IPS DF 19.7 (cell line): ENCODE data around the gene LRMDA.

Experiments used
- DNase-seq: peaks from one replicate; pipeline ENCODE4 v3.0.0-alpha.2; 2013; ENCODE audit warnings: low read depth, low spot score

The LRMDA gene

DNA sequence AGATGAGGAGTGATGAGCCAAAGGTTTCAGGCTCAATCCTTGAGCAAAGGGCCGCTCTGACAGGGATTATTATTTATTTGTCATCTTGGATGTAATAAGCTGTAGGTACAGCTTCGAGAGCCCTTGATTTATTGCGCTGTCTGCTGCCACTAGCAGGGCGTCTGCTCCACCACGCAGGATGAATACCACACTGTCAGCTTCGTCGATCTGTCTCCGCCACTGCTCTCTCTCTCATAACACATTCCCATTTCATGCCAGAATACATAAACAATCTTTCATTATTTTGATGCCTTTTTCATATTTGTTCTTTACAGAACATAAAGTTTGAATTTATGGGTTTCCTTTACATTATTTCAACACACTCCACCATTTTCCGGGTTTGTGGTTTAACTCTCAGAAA lies 276.6 kb downstream of the LRMDA start:
- DNase-seq = no peak

- no peak for DNase-seq
Measured at GRCh38 chr10:75709245-75709644, 277.8 kb downstream of the LRMDA start.

- DNase-seq = no peak
Measured at GRCh38 chr10:75709811-75710210, 278.4 kb downstream of the LRMDA start.

DNA sequence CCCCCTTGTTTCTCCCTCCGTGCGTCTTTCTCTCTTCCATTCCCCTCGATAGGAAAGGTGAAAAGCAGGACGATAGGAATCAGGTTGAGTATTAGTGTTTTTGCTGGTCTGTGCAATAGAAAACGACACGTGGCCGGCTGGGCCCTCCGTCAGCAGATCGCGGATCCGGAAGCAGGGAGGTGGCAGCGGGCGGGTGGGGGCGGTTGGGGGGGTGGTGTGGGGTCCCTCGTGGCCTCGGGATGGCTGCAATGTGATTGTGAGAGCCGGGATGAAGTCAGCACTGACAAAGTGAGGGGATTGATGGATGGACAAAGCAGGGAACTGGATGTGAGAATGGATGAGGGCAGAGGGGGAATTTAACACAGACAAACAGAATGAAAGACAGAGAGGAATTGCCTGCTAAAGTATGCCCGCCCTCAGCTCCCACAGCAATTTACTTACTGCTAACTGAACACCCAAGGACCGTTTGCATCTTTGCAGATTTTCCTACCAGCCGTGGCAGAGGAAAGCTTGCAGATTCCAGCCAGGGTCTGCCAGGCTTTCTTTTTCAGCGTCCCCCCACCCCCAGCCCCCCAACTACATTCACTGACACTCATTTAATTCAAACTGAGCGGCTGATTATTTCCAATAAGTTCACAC lies 280.9 kb downstream of the LRMDA start:
- DNase-seq = no peak

DNA sequence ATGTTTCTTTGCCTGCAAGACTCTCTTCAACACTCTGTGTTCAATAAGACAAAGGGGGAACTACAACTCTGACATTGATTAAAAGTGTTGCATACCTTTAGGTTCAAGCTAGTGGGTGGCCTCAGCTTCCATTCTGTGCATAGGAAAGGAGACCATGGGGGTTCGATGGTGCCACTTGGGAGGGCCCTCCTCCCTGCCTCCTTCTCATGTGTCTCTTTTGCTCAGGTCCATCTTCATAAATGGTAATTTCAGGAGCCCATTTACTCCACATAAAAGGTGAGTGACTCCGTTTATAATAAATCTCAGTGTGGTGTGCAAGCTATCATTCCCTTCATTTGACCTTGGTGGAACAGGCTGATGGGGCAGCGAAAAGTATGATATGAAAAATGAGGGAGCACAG lies 285.1 kb downstream of the LRMDA start:
- DNase-seq = no peak

DNA sequence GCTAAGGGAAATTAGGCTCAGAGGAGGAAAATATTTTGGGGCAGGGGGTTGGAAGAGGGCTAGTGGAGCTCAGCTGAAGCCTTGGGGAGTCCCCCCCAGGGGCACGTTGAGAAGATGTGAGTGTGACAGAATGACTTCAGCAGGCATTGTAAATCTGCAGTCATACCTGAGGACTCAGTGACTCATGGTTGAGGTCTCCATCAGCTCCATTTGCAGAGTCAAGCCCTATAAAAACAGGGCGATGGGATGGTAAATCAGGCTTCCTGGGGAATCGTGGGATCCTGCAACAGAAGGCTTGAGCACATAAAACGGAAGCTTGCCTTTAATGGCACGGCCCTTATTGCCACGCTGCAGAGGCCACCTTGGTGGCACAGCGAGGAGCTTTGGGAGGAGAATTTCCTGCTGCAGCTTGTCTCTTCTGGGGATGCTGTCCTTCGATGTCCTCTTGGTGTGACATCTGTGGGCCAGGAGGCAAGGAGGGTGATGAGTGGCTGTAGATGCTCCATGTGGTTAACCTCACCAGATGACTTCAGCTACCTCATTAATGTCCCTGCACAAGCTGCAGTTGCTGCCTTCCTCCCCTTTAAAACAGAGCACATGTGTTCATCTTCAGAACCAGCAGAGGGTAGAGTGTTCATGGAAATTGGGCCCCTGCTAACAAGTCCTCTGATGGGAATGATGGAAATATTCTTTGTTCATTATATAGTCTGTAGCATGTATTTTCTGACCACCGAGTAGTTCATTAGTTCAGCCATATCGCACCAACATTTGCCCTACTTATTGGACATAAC lies 285.9 kb downstream of the LRMDA start:
- no peak for DNase-seq

GRCh38 chr10:75718991-75719390 lies 287.6 kb downstream of the LRMDA start:
- DNase-seq = no peak

- DNase-seq = no peak
Measured at GRCh38 chr10:75720157-75720556, 288.7 kb downstream of the LRMDA start.

GRCh38 chr10:75722020-75722419 lies 290.6 kb downstream of the LRMDA start:
- DNase-seq = no peak

DNA sequence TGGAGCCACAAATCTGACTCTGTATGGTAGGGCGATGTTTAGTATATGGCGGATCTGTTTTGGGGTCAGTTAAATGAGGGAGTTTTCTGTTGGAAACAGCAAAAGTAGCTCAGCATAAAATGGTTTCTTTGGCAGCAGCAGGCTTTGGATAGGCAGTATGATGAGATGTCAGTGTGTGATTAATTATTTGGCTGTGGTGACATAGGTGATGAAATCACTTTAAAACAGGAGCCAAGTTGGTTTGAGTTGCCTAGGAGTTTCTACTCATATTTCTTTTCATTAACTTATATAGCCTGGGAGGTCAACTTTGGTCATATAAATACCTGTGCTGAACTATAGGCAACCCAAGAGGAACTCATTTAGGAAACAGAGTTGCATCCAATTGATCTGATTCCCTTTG lies 291.2 kb downstream of the LRMDA start:
- no peak for DNase-seq

DNA sequence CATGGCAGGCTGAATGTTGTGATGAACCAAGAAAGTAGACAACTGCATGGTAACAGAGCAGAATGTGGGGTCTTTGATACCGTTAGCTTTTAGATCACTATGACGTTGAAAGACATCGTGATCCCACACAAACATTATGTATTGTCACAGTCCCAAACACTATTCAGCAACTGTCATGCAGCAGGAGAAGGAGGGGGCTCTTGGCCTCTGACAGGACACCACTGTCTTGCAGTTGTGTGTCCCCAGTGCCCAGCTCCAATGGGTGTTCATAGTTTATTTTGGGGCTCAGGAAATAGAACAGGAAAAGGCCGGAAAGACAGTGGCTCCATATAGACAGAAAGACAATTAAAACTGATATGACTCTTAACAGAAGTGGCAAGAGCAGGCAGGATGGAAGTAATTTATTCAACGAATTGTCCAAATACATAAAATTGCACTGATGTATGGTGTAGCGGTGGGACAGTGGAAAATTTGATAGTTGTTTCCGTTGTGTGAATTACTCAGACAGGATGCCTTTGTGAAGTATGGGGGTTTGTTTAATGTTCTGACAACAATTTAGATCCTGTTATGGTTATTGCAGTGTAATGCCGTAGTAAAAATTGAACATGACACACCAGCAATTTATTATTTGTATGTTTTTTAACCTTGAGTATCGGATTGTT lies 292.0 kb downstream of the LRMDA start:
- no peak for DNase-seq

- no peak for DNase-seq
Measured at GRCh38 chr10:75724047-75724446, 292.6 kb downstream of the LRMDA start.

DNA sequence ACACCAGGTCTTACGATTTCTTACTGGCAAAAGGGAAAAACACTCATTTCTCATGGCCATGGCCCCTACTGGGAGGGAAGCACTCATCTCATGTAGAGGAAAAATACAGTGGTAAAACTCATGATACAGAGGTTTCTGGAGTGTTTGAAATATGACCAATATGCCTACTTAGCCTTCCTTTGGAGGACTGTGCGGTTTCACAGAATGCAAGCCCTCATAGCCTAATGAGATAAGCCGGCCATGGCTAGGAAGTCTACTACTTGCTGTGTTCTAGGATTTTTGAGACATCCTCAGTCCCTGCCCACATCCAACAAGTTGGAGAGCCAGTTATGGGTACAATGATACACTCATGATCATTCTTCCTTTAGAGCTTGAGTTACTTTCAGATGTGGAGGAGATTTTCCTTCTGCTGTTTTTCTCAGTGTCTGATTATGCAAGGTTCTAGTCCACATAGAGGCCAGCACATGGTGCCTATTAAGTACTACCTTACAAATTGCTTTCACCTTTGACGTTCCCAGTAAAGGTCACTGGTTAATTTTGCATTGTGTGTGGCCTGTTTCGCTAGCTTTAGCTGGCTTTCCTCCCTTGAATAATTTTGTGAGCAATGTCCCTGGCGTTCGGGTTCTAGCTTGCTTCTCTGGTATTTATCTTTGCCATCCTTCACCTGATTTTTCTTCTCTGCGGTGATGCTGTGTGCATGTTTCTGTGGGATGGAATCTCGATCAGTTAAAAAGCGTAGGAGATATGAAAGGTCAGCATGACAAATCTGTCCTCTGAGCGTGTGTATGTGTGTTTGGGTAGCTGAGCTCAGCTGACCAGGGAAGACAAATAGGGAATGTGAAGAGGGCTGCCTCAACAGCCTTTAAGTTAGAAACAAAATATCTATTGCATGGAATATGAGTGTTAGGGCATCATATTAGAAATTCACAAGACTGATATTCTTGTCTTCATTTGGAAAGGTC lies 295.4 kb downstream of the LRMDA start:
- no peak for DNase-seq

GRCh38 chr10:75730847-75731246 lies 299.4 kb downstream of the LRMDA start:
- DNase-seq = no peak

- no peak for DNase-seq
Measured at GRCh38 chr10:75733135-75733890, 301.9 kb downstream of the LRMDA start.

- no peak for DNase-seq
Measured at GRCh38 chr10:75736151-75736640, 304.8 kb downstream of the LRMDA start.

GRCh38 chr10:75736889-75737579 lies 305.6 kb downstream of the LRMDA start:
- no peak for DNase-seq

GRCh38 chr10:75737580-75737949 lies 306.1 kb downstream of the LRMDA start:
- DNase-seq = no peak

DNA sequence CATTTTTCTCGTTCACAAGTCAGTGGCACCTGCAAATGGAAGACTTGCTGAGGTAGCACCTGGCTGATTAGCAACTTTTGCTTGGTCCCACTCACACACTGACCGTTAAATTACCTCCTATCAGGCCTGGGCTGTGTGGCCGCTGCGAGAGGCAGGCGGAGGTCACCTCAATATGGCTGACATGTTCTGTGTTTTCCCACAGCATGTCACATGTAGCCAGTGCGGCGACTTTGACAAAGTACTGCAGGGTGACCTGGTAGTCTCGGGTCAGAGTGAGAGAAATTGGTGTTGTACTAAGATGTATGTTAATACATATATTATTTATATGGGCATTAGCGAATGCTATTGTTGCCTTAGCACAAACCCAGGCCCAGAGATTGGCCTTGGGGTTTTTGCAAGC lies 307.5 kb downstream of the LRMDA start:
- DNase-seq = no peak
